ENCODE measurements around the gene CALML6.

Gene CALML6

DNA sequence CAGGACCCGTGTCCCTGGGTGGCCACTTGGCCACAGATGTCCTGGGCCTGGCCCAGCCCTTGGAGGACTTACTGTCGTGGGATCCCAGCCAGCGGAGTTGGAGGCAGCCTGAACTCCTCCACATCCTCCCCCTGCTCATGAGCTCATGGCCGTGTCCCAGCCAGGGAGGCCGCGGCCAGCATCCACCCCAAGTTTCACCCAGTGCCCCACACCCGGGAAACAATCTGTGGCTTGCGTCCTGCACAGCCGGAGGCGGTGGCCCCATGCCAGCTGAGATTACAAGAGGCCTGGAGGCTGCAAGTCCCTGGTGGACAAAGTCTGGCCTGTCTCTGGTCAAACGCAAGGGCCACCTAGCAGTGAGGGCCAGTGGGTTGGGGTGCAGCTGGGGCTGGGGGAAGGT, 31.5 kb downstream of the CALML6 start:
- no peak for DNase-seq

DNA sequence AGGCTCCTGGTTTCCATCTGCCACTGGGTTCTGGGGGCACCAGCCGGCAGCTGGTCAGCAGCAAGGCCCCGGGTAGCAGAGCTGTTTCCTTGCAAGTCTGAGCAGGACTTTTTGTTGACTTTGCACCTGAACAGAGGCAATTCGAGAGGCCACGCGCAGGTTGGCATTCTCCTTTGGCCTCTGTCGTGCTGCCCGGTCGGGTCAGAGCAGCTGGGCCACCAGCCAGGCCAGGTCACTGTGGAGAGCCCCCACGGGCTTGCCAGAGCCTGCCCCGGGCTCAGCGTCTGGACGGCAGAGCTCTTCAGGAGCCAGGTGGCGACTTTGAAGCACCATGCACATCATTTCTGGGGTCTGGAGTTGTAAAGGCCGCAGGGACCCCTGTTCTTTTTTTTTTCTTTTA, 32.4 kb downstream of the CALML6 start:
- no peak for DNase-seq

DNA sequence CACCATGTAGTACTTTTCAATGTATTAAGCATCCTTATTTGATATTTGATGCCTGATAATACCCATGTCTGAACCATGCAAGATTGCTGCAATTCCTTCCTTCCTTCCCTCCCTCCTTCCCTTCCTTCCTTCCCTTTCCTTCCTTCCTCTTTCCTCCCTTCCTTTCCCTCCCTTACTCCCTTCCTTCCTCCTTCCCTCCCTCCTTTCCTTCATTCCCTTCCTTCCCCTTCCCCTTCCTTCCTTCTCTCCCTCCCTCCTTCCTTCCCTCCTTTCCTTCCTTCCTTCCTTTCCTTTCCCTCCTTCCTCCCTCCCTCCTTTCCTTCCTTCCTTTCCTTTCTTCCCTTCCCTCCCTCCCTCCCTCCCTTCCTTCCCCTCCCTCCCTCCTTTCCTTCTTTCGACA, 33.7 kb downstream of the CALML6 start:
- no peak for DNase-seq

DNA sequence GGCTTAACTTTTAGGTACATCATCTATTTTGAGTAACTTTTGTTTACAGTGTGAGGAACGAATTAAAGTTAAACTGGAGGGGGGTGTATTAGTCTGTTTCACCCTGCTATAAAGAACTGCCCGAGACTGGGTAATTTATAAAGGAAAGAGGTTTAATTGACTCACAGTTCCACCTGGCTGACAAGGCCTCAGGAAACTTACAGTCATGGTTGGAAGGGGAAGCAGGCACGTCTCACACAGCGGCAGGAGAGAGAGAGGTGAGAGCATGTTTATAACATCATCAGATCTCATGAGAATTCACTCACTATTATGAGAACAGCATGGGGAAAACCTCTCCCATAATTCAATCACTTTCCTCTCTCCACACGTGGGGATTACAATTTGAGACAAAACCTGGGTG, 35.9 kb downstream of the CALML6 start:
- no peak for DNase-seq

DNA sequence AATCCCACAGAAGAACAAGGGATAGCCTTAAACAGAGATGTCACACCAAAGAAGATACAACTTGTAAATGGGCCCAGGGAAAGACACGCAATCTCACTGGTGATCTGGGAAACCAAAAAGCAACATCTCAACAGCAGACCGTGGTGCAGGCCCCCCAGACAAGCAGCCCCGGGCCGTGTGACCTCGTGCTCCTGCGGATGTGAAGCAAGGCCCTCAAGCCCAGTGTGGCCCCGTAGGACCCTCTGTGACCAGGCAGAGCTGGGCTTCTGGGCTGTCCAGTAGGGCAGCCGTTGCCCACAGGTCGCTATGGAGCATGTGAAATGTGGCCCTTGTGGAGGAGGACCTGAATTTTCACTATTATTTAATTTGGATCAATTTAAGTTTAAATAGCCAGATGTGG, 39.0 kb downstream of the CALML6 start:
- no peak for DNase-seq

DNA sequence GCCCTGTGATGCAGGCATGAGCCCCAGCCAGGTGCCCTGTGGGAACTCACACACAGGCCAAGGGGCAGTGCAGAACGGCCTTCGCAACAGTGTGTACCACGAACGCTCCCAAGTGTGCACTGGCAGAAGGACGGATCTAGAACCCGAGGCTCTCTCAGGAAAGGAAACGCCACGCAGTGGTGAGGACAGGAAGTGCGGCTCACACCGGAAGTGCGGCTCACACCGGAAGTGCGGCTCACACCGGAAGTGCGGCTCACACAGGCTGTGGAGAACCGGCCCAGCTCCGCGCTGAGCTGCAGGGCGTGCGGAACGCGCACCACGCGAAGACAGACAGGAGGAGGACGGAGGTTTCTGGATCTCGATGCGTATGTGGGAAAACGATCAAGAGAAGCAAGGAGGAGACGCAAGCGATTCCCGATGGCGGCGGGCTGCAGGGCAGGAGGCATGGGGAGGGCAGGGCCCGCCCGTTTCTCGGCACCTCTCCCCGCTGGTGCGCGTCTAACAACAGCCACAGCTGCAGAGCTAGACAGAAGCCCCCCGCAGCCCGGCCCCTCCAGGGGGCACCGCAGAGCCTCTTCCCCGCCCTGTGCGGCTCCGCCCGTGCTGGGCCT, 39.9 kb downstream of the CALML6 start:
- DNase-seq, result no peak

DNA sequence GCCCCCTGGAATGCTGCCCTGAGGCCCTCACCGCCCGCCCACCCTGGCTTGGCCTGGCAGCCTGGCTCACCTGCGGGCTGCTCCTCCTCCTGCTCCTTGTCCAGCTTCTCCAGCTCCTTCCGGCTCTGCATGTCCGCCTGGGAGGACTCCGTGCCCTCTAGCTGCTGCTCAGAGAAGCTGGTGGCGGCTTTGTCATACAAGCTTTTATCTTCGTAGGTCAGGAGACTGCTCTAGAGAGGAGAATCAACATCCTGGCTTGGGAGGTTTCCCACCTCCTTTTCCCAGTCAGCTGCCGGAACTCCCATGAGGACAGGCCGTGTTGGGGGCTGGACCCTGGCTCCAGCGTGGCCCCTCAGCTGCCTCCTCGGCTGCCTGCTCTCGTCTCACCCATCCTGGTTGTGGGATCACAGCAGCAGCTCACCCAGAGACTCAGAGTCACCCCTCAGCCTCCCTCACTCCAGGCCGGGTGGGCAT, 40.6 kb downstream of the CALML6 start:
- DNase-seq, result no peak

DNA sequence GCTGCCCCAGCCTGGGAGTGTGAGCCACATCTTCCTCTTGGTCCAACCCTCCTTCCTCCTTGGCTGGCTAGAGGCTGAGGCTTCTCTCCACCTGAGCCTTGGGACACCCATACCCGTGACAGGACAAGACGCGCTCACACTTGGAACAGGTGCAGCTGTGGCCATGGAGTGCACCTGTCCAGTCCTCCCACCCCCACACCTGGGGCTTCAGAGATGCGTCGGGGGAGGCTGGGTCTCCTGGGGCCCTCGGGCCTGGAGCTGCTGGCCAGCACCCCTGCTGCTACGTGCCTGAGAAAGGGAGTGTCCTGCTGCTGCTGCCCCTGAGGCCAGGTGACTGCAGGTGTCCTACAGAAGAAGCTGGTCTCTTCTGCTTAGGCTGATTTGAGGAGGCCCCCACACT, 41.0 kb downstream of the CALML6 start:
- no peak for DNase-seq

DNA sequence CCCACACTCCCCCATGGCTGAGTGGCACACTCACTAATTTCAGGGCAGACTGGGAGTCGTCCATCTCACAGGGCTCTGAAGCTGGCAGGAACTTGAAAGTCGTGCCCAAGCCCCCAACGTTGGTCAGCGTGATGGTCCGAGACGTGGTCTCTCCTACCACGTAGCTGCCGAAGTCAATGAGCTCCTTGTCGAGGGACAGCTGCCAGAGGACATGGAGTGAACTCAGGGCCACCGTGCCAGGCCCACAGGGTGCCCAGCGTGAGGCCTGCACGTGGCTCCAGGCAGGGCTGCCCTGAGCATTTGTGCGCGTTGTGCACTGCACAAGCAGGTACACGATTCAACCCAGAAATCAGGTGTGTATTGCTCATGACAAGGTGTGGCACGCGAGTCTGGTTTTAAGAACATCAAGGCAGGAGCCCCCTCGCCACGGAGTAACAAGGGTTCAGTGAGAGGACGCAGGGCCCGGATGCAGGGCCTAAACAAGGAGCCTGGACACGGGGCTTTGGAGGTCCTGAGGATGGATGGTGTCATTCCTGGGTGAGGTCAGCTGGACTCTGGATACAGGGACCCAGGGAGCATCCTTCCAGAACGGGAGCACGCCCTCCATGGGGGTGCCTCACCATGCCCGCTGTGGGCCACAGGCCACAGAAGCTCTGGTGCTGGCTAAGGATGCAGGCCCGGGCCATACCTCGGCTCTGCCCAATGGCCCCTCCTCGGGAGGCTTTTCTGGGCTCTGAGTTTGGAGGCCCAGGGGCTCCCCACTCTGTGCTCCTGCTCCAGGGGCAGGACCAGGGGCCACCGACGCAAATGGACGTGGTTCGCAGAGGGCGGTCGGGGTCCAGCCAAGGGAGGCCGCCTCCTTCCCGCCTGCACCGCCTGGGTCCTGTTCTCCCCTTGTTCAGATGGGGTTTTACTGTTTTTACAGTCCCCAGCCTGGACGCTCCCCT, 41.8 kb downstream of the CALML6 start:
- DNase-seq, result no peak

DNA sequence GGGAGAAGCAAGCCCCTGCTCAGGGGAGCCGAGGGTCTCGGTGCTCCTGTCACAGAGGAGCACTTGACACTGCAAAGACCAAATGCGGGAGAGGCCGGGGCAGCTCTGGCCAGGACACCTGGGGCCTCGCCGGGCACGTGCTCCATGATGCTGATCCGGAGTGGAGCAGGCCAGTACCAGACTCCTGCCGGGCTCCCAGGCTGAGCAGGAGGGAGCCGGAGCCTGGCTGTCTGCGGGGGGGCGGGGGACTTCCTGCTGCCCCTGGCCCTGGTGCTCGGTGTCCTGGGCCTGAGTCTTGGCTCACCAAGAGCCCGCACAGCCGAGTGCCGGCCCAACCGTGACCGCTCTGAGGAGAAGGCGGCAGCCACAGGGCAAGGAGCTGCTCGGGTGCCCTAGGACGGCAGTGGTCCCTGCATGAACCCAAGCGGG, 42.5 kb downstream of the CALML6 start:
- DNase-seq, result no peak

DNA sequence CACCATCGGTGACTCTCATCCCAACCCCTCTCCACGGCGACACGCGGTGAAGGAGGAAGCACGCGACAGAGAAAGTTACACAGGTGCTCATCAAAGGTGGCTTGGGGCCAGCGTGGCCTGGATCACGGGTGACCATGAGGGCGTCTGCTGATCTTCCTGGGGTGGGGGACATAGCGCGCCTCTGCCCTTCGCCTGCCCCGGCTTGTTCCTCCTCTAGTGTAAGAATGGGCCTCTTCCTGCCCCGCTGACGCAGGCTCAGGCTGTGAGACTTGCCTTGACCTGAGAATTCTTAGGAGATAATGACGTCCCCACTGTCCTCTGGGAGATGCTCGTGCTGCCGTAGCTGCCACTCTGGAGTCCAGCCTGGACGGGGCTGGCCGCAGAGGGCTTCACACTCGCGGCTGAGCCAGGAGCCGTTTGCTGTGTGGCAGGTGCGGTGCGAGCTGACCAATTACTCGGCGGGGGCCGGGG, 43.0 kb downstream of the CALML6 start:
- DNase-seq, result no peak

DNA sequence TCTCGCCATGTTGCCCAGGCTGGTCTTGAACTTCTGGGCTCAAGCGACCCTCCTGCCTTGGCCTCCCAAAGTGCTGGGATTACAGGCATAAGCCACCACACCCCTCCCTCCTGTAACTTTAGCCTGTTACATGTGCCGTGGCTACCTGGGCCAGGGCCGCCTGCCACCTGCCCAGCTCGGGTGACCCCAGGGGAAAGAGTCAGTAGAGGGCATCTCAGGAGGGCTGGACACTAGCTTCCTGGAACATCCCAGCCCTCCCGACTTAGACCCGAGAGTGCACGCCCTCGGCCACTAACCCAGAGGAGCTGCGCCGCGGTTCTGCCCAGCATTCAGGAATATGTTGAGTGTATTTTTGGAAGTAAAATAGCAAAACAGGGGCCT, 44.4 kb downstream of the CALML6 start:
- DNase-seq, result no peak

DNA sequence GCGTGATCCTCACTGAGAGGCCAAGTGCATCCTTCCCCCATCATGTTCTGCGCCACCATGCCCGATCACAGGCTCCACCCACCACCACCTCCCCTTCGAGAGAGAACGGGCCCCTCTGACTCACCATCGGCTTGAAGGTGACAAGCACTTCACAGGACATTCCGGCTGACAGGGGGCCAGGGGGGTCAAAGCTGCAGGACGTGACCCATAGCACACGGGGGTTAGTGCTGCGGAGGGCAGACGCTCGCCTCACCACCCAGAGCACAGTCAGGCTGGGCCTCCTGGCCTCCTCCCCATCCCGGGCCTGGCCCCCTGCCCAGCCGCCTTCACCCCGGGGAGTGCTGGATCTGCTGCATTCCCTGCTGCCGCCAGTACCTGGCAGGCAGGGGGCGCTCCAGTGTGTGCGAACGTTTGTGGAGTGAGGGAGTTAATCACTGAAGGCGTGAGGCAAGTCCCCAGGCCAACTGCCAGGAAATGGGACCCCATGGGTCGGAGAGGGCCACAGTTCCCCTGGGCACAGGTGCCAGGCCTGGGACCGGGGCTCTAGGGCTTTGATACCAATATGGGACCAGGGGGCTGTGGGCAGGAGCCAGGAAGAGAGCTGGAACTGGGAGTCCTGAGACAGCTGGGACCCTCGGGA, 44.9 kb downstream of the CALML6 start:
- peak; percentile 52 to 54 for DNase-seq

DNA sequence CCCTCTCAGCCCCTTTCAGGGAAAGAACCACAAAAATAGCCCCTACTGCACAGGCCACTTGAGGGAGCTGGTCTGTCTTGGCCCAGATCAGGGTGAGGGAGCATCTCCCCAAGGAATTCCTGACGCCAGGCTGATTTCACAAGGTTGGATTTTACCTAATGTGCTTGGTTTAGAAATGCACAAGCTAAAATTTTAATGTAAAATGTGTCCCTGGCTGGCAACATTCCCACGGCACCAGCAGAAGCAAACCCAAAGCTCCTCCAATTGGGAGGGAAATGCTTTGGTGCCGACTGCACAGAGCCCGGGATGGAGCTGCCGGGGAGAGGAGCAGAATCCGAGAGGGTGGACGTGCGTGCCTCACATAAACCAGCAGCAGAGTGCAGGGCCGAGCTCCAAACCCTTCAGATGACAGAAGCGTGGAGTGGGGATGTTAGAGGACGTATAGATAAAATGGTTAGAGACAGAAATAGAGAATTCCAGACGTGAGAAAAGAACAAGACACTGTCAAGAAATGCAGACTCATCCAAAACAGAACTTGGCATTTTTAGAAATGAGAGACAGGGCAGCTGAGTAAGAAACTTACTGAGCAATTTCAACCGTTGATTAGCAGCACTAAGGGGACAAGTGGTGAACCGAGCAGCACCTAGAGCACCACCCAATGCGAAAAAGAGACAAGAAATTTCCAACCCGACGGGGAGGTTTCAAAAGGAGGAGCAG, 45.6 kb downstream of the CALML6 start:
- DNase-seq, result no peak

DNA sequence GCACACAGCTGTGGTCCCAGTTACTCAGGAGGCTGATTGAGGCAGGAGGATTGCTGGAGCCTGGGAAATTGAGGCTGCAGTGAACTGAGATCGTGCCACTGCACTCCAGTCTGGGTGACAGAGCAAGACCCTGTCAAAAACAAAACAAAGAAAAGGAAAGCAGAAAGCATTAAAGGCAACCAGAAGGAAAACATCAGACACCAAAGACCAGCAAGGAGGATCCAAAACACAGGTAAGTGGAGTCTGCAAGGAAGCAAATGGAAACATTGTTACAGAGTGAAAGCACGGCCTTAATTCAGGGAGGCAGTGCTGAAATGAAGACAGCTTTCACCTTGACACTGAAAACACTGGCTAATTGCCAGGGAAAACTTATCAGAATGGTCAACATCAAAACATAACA, 47.7 kb downstream of the CALML6 start:
- DNase-seq, result no peak

DNA sequence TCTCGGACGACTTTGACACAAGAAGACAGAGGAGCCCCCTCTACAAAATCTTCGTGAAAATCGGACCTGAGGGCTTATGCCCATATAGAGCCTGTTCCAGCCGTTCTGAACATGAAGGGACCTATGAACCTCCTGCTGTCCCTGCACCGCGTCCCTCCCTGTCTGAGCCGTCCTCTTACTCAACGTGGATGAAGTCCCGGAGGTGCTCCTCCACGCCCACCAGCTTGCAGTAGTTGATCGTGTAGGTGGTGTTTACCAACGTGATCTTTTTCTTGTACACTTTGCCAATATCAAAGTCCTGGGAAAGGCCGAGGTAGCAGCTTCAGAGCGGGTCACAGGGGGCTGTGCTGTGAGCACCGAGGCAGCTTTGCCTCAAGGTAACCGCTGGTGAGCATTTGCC, 48.5 kb downstream of the CALML6 start:
- DNase-seq, result no peak

DNA sequence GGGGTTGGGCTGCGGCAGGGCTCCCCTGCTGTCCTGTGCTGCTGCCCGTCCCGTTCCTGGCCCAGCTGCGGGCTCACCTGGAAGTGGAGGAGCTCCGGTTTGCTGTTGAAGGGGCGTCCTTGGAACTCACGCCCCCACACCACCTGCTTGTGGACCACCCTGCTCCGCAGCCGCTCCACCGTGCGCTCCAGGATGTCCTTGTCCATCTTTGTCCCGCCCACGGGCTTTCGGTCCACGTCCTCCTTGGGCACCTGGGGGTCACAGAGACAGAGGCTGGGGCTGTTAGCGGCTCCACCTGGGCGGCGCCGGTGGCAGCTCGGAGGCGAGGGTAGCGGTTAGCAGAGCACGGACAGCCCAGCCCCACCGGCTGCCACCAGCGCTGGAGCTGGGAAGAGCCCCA, 49.8 kb downstream of the CALML6 start:
- DNase-seq, result no peak

DNA sequence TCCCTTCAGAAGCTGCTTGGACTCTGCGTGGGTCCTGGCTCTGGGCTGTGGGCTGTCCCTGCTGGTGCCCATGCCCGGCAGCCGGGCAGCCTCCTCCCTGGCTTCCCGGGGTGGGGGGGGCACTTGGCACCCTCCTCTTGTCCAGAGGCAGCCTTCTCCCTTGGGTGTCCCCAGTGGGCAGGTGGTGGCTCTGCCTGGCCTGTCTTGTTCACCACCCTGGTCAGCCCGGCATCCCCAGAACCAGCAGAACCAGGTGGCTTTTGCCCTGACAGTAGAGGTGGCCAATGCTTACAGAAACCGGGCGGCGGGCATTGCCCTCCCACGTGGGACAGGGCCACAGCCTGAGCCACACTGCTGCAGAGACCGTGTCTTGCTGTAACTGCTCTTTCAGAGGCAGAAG, 50.5 kb downstream of the CALML6 start:
- DNase-seq, result no peak

DNA sequence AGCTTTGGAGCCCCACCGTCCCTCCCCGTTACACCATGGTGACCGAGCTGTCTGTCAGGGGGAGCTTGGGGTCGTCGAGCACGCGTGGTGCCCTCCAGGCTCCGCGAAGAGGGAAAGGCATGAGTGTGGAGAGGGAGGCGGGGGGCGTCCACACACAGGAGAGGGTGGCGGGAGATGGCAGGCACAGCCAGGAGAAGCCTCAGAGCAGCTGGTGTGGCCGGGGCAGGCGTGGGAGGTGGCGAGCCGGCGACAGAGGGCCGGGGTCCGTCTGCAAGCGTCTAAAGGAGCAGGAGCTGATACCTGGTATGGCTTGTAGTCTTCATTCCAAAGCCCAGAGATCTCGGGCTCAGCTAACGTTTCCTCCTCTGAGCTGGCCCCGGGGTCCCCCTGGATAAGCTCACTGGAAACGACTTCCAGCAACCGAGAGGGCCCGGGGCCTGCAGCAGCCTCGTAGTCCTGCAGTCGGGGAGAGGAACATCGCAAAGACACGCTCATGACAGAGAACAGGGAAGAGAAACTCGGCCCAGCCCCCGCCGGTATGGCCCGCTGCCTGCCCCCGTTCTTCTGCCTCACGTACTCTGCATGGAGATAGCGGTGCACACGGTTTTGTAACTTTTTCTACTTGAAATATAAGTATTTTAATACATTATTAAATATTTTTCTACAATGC, 51.1 kb downstream of the CALML6 start:
- no peak for DNase-seq

Measured in hippocampal formation (tissue), 2 donors.